CD4-positive, alpha-beta T cell treated with Interleukin-17A for 1 hour (primary cell): ENCODE results near the gene CLDN19.

Source experiments
- DNase-seq: peaks from one replicate; pipeline ENCODE4 v3.0.0-alpha.2; 2020

The CLDN19 gene

GRCh38 chr1:42692911-42693310 lies 47.1 kb downstream of the CLDN19 start:
- no peak for DNase-seq

- DNase-seq, result no peak
These were observed 47.6 kb downstream of the CLDN19 start for GRCh38 chr1:42692461-42692860.

- no peak for DNase-seq
These were observed 48.9 kb downstream of the CLDN19 start for GRCh38 chr1:42691157-42691498.

- DNase-seq, result no peak
These were observed 49.4 kb downstream of the CLDN19 start for GRCh38 chr1:42690477-42691156.

- no peak for DNase-seq
These were observed 50.1 kb downstream of the CLDN19 start for GRCh38 chr1:42689912-42690311.

- DNase-seq, result no peak
These were observed 53.6 kb downstream of the CLDN19 start for GRCh38 chr1:42686418-42686817.

GRCh38 chr1:42684139-42684538 lies 55.9 kb downstream of the CLDN19 start:
- DNase-seq, result peak; percentile 32
